ENCODE measurements around the gene CPLX1. TPM values are rescaled to one million over a fixed set of nuclear protein-coding genes. Genes with fewer than 3 reads are reported as not detected.

CPLX1 gene
- total RNA-seq, 5 donors from 2014 or later (not counting 1 experiment from before 2014, with no cell fraction given): 0.73 to 2.6 (median 1.2) TPM

DNA sequence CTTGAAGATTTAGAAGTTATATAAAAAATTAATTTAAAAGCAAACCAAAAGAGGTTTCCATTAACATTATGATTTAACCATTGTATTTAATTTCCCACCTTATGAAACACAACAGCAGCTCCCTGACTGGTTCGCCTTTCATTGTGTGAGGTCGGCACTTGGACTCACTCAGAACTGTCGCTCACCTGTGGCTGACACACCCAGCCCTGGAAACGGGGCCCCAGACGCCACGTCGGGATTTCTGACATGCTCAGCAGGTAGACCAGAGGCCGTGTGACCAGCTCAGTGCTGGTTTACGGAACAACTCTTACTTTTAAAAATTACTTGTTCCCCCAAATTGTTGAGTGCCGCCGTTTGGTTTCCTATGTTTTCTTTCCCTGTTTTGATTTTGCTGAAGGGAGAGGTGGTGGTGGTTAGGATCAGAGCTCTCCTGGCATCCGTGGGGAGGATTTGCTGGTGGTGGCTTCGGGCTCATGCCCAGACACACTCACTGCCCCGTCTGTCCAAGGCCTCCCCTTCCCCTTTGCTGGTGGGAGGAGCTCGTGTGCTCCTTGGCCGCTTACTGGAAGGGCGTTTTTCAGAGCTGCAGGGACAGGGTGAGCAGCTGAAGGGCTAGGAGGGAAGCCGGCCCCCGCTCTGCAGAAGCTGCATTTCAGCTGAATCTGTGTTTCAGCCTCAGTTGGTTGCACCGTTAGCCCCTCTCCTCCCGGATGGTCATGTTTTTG is 59.2 kb downstream of the CPLX1 start:
- Mint-ChIP-seq H3K27me3 (no peaks in the 10 kb centered on the region), H3K36me3 (peaks cover 49% of the 10 kb centered on the region), H3K9me3 (no peaks in the 10 kb centered on the region), H3K27ac (no peak overlapping the region), H3K4me1 (peaks cover 9 to 44% (median 36%) of the 10 kb centered on the region in 3 donors), H3K4me3 (no peak overlapping the region)
- Histone ChIP-seq H3K36me3 (ENCODE audit: control insufficient read depth in 2 of 2, extremely low read depth in 1 of 2, insufficient read depth in 1 of 2, low read length in 1 of 2) (peaks cover 18 to 37% of the 10 kb centered on the region in 2 donors), H3K4me1 (ENCODE audit: control insufficient read depth in 1 of 2, extremely low read depth in 1 of 2, insufficient read depth in 2 of 2, low read length in 2 of 2) (peaks cover 0 to 12% of the 10 kb centered on the region in 2 experiments), H3K9me3 (no peaks in the 10 kb centered on the region), H3K27ac (ENCODE audit: low read length) (no peak overlapping the region), H3K27me3 (replicated peaks in 1 of 2; ENCODE audit: control insufficient read depth in 2 of 2, extremely low read depth in 1 of 2, insufficient read depth in 2 of 2, low read length in 1 of 2) (no peaks in the 10 kb centered on the region), H3K4me3 (ENCODE audit: control insufficient read depth in 1 of 2, extremely low read depth in 1 of 2, low read length in 1 of 2) (no peak overlapping the region)
- ChIA-PET POLR2A (interaction anchor here in 1 of 2 donors (0.7 kb wide), 1 partner anchor 88 kb away, joined by 3 read pairs; no protein-coding TSS in a partner anchor), CTCF (no interaction called here)
- 78% methylated on average over 9 of the region's 21 CpGs for WGBS (ENCODE audit: insufficient coverage)
- DNase-seq (no peak), ATAC-seq (replicated peaks in 1 of 4) (no peak)

DNA sequence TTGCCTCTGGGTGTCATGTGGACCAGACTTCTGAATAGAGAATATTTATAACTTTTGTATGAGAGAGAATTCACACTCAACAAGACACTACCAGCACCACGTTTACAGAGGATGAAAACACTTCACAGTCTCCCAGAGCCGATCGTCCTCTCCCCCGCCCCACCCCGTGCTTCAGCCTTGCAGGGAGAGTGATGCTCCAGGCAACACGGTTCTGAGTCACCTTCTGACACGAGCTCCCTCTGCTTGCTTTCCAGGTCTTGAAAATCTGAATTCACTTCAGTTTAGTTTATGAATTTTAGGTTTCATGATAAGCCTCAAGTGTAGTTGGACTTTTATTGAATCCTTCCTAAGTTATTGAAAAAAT is 59.8 kb downstream of the CPLX1 start:
- ChIA-PET POLR2A (no interaction called here), CTCF (no interaction called here)
- H3K27ac ChIP-seq (ENCODE audit: low read length): no peak overlapping the region
- DNase-seq: no peak
- H3K27me3 Mint-ChIP-seq: no peaks in the 10 kb centered on the region
- WGBS (ENCODE audit: insufficient coverage): 91% methylated on average over 7 of the region's 7 CpGs
- H3K4me1 ChIP-seq (ENCODE audit: control insufficient read depth in 1 of 2, extremely low read depth in 1 of 2, insufficient read depth in 2 of 2, low read length in 2 of 2): peaks cover 0 to 12% of the 10 kb centered on the region in 2 experiments
- peaks cover 22 to 36% of the 10 kb centered on the region in 2 donors for H3K36me3 ChIP-seq (ENCODE audit: control insufficient read depth in 2 of 2, extremely low read depth in 1 of 2, insufficient read depth in 1 of 2, low read length in 1 of 2)
- H3K4me3 Mint-ChIP-seq: no peak overlapping the region
- H3K4me3 ChIP-seq (ENCODE audit: control insufficient read depth in 1 of 2, extremely low read depth in 1 of 2, low read length in 1 of 2): no peak overlapping the region
- H3K27ac Mint-ChIP-seq: no peak overlapping the region
- peaks cover 9 to 45% (median 39%) of the 10 kb centered on the region in 3 donors for H3K4me1 Mint-ChIP-seq
- H3K27me3 ChIP-seq (replicated peaks in 1 of 2; ENCODE audit: control insufficient read depth in 2 of 2, extremely low read depth in 1 of 2, insufficient read depth in 2 of 2, low read length in 1 of 2): no peaks in the 10 kb centered on the region
- no peaks in the 10 kb centered on the region for H3K9me3 Mint-ChIP-seq
- H3K36me3 Mint-ChIP-seq: peaks cover 54% of the 10 kb centered on the region
- no peaks in the 10 kb centered on the region for H3K9me3 ChIP-seq
- no peak for ATAC-seq (replicated peaks in 1 of 4)

DNA sequence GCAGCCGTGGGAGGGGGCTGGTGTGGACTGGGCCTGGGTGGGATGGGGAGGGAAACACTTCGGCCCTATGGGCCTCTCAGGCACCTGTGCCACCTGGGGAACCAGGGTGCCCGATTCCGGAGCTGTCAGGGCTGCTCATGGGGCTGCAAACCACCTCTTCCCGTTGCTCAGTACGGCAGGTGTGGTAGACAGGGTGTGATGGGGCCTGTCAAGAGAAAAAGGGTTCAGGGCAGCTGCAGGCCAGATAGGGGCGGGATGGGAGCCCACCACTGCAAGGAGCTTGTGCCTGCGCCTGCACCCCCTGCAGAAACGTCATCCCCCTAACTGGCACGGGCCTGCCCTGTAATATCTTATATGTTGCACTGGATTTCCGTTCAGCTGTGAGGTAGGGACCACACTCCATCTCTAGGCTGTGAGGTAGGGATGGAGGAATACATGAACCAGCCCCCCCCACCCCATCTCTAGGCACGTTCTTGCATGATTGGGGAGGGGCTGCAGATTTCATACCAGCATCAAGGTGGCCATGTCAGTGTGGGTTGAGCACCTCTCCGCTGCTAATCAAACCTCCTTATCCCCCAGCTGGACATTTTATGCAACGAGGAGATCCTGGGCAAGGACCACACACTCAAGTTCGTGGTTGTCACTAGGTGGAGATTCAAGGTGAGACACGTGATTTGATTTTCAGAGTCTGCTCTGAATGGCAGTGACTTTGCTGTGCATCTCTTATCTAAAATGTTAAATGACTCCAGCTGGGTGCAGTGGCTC is 61.3 kb downstream of the CPLX1 start:
- WGBS (ENCODE audit: insufficient coverage): 73% methylated on average over 6 of the region's 16 CpGs
- CTCF ChIA-PET: no interaction called here
- ATAC-seq (replicated peaks in 1 of 4): peak; percentile 22 to 49 (median 28)

DNA sequence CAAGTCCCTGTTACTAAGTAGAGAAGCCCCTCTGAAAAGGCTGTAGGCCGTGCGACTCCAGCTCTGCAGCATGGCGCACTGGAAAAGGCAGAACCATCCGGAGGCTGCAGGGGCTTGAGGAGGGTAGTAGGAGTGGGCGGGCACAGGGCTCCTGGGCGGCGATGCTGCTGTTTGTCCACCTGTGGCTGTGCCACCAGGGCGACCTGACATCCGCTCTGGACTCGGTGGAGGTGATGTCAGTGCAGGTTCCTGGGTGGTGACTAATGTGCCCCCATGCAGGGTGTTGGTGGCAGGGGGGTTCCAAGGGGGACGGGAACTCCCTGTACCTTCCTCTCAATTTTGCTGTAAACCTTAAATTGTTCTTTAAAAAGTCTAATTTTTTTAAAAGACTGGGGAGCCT is 62.0 kb downstream of the CPLX1 start:
- no peaks in the 10 kb centered on the region for H3K9me3 ChIP-seq
- peaks cover 52% of the 10 kb centered on the region for H3K36me3 Mint-ChIP-seq
- 94% methylated on average over 10 of the region's 11 CpGs for WGBS (ENCODE audit: insufficient coverage)
- ChIA-PET POLR2A (no interaction called here), CTCF (no interaction called here)
- H3K9me3 Mint-ChIP-seq: no peaks in the 10 kb centered on the region
- peak in 3 of 4 experiments; percentile 21 to 41 (median 31) for ATAC-seq (replicated peaks in 1 of 4)
- H3K27me3 Mint-ChIP-seq: no peaks in the 10 kb centered on the region
- H3K27ac Mint-ChIP-seq: peak overlapping the region in 1 of 2 donors; percentile 23
- peaks cover 10 to 38% (median 36%) of the 10 kb centered on the region in 3 donors for H3K4me1 Mint-ChIP-seq
- H3K27ac ChIP-seq (ENCODE audit: low read length): no peak overlapping the region
- H3K36me3 ChIP-seq (ENCODE audit: control insufficient read depth in 2 of 2, extremely low read depth in 1 of 2, insufficient read depth in 1 of 2, low read length in 1 of 2): peaks cover 24 to 28% of the 10 kb centered on the region in 2 donors
- no peak overlapping the region for H3K4me3 ChIP-seq (ENCODE audit: control insufficient read depth in 1 of 2, extremely low read depth in 1 of 2, low read length in 1 of 2)
- no peaks in the 10 kb centered on the region for H3K27me3 ChIP-seq (replicated peaks in 1 of 2; ENCODE audit: control insufficient read depth in 2 of 2, extremely low read depth in 1 of 2, insufficient read depth in 2 of 2, low read length in 1 of 2)
- H3K4me1 ChIP-seq (ENCODE audit: control insufficient read depth in 1 of 2, extremely low read depth in 1 of 2, insufficient read depth in 2 of 2, low read length in 2 of 2): peaks cover 0 to 12% of the 10 kb centered on the region in 2 experiments
- no peak overlapping the region for H3K4me3 Mint-ChIP-seq
- DNase-seq: no peak

More for the DNA sequence above, 61.3 kb downstream of the CPLX1 start:
- POLR2A ChIA-PET: no interaction called here
- Histone ChIP-seq H3K9me3 (no peaks in the 10 kb centered on the region), H3K27me3 (replicated peaks in 1 of 2; ENCODE audit: control insufficient read depth in 2 of 2, extremely low read depth in 1 of 2, insufficient read depth in 2 of 2, low read length in 1 of 2) (no peaks in the 10 kb centered on the region), H3K4me3 (ENCODE audit: control insufficient read depth in 1 of 2, extremely low read depth in 1 of 2, low read length in 1 of 2) (no peak overlapping the region), H3K4me1 (ENCODE audit: control insufficient read depth in 1 of 2, extremely low read depth in 1 of 2, insufficient read depth in 2 of 2, low read length in 2 of 2) (peaks cover 0 to 14% of the 10 kb centered on the region in 2 experiments), H3K36me3 (ENCODE audit: control insufficient read depth in 2 of 2, extremely low read depth in 1 of 2, insufficient read depth in 1 of 2, low read length in 1 of 2) (peaks cover 26 to 34% of the 10 kb centered on the region in 2 donors), H3K27ac (ENCODE audit: low read length) (no peak overlapping the region)
- DNase-seq: no peak
- Mint-ChIP-seq H3K4me1 (peaks cover 15 to 43% (median 40%) of the 10 kb centered on the region in 3 donors), H3K27ac (no peak overlapping the region), H3K9me3 (no peaks in the 10 kb centered on the region), H3K36me3 (peaks cover 57% of the 10 kb centered on the region), H3K27me3 (no peaks in the 10 kb centered on the region), H3K4me3 (no peak overlapping the region)

DNA sequence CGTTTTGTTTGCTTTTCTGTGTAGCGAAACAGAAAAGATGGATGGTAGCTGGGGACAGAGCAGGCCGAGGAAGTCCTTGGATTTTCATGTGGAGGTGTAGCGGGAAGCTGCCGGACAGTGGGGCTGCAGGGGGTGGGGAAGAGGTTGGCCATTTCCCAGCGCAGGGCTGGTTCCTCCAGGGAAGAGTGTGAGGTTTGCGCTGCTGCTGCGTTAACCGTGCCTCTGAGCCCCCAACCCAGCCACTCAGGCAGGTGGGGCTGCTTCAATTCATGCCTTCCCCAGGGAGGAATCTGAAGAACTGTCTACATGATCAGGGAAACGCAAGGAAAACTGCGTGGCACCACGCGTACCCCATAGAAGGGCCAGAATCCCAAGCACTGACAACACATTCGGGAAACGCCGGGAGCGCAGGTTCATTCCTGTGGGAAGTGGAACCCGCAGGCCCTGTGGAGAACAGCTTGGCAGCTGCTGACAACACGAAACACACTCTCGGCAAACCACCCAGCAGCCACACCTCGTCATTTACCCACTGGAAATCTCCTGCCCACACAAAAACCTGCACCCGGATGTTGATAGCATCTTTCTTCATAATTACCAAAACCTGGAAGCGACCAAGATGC is 62.6 kb downstream of the CPLX1 start:
- no peaks in the 10 kb centered on the region for H3K9me3 ChIP-seq
- POLR2A ChIA-PET: interaction anchor here in 1 of 2 donors (0.5 kb wide), 1 partner anchor 96 kb away, joined by 6 read pairs; no protein-coding TSS in a partner anchor
- CTCF ChIA-PET: no interaction called here
- Mint-ChIP-seq H3K4me3 (no peak overlapping the region), H3K9me3 (no peaks in the 10 kb centered on the region), H3K27ac (peak overlapping the region; percentile 23 to 48), H3K4me1 (peaks cover 10 to 38% (median 36%) of the 10 kb centered on the region in 3 donors), H3K36me3 (peaks cover 52% of the 10 kb centered on the region), H3K27me3 (no peaks in the 10 kb centered on the region)
- peaks cover 23 to 24% of the 10 kb centered on the region in 2 donors for H3K36me3 ChIP-seq (ENCODE audit: control insufficient read depth in 2 of 2, extremely low read depth in 1 of 2, insufficient read depth in 1 of 2, low read length in 1 of 2)
- DNase-seq: no peak
- H3K27ac ChIP-seq (ENCODE audit: low read length): no peak overlapping the region
- no peaks in the 10 kb centered on the region for H3K27me3 ChIP-seq (replicated peaks in 1 of 2; ENCODE audit: control insufficient read depth in 2 of 2, extremely low read depth in 1 of 2, insufficient read depth in 2 of 2, low read length in 1 of 2)
- no peak for ATAC-seq (replicated peaks in 1 of 4)
- H3K4me3 ChIP-seq (ENCODE audit: control insufficient read depth in 1 of 2, extremely low read depth in 1 of 2, low read length in 1 of 2): no peak overlapping the region
- 93% methylated on average over 20 of the region's 23 CpGs for WGBS (ENCODE audit: insufficient coverage)
- H3K4me1 ChIP-seq (ENCODE audit: control insufficient read depth in 1 of 2, extremely low read depth in 1 of 2, insufficient read depth in 2 of 2, low read length in 2 of 2): peaks cover 0 to 11% of the 10 kb centered on the region in 2 experiments

Data from T-cell (primary cell).